Measurements from ENCODE around the gene MPPED1.

GRCh38 chr22:43412808-43413795 lies 1.3 kb downstream of the MPPED1 start:
- TF ChIP-seq CTCF (IDR thresholded peaks at IDR 0.05; ENCODE audit: insufficient read depth, low read length, poor library complexity, severe bottlenecking) (no peak), EZH2phosphoT487 (conservative IDR thresholded peaks at IDR 0.05; ENCODE audit: low read length) (no peak)

All from SU-DHL-6 (cell line).